ENCODE measurements around the gene RCVRN. TPM values are rescaled to one million over a fixed set of nuclear protein-coding genes. Genes with fewer than 3 reads are reported as not detected.

RCVRN gene
- total RNA-seq, 1 donor from 2014 or later, result not detected

GRCh38 chr17:9862949-9863348, 42.1 kb downstream of the RCVRN start:
- H3K27ac ChIP-seq, result no peak overlapping the region
- H3K9me3 ChIP-seq, result no peaks in the 10 kb centered on the region
- intact Hi-C loops (cut with DNase I), result no loop called here
- no peak for DNase-seq (ENCODE audit: low spot score in 2 of 2)
- H3K27me3 ChIP-seq, result no peaks in the 10 kb centered on the region
- no peak overlapping the region for H3K4me3 ChIP-seq
- TF ChIP-seq CTCF (IDR thresholded peaks at IDR 0.05), result no peak
- H3K4me1 ChIP-seq, result no peaks in the 10 kb centered on the region
- no peaks in the 10 kb centered on the region for H3K36me3 ChIP-seq

GRCh38 chr17:9862220-9862619, 42.9 kb downstream of the RCVRN start:
- DNase-seq (ENCODE audit: low spot score in 2 of 2), result no peak
- H3K4me3 ChIP-seq, result no peak overlapping the region
- no peak for TF ChIP-seq CTCF (IDR thresholded peaks at IDR 0.05)
- no peaks in the 10 kb centered on the region for H3K27me3 ChIP-seq
- no peaks in the 10 kb centered on the region for H3K4me1 ChIP-seq
- H3K27ac ChIP-seq, result no peak overlapping the region
- H3K36me3 ChIP-seq, result no peaks in the 10 kb centered on the region
- H3K9me3 ChIP-seq, result no peaks in the 10 kb centered on the region
- intact Hi-C loops (cut with DNase I), result no loop called here

- Histone ChIP-seq H3K36me3 (no peaks in the 10 kb centered on the region), H3K4me1 (no peaks in the 10 kb centered on the region), H3K27ac (no peak overlapping the region), H3K4me3 (no peak overlapping the region), H3K9me3 (no peaks in the 10 kb centered on the region), H3K27me3 (no peaks in the 10 kb centered on the region)
- no peak for DNase-seq (ENCODE audit: low spot score in 2 of 2)
- intact Hi-C loops (cut with DNase I), result no loop called here
- TF ChIP-seq CTCF (IDR thresholded peaks at IDR 0.05), result no peak
Measured at GRCh38 chr17:9860851-9861250, 44.2 kb downstream of the RCVRN start.

- Histone ChIP-seq H3K4me3 (no peak overlapping the region), H3K27ac (no peak overlapping the region), H3K9me3 (no peaks in the 10 kb centered on the region), H3K27me3 (no peaks in the 10 kb centered on the region), H3K4me1 (no peaks in the 10 kb centered on the region), H3K36me3 (no peaks in the 10 kb centered on the region)
- TF ChIP-seq CTCF (IDR thresholded peaks at IDR 0.05), result no peak
- no peak for DNase-seq (ENCODE audit: low spot score in 2 of 2)
- intact Hi-C loops (cut with DNase I), result no loop called here
Measured at GRCh38 chr17:9859781-9860180, 45.3 kb downstream of the RCVRN start.

- no peak for DNase-seq (ENCODE audit: low spot score in 2 of 2)
- Histone ChIP-seq H3K27ac (no peak overlapping the region), H3K9me3 (no peaks in the 10 kb centered on the region), H3K27me3 (no peaks in the 10 kb centered on the region), H3K4me3 (no peak overlapping the region), H3K4me1 (no peaks in the 10 kb centered on the region), H3K36me3 (no peaks in the 10 kb centered on the region)
- TF ChIP-seq CTCF (IDR thresholded peaks at IDR 0.05), result no peak
- intact Hi-C loops (cut with DNase I), result no loop called here
Measured at GRCh38 chr17:9855036-9855435, 50.0 kb downstream of the RCVRN start.

- H3K27ac ChIP-seq, result no peak overlapping the region
- no peaks in the 10 kb centered on the region for H3K36me3 ChIP-seq
- H3K4me1 ChIP-seq, result no peaks in the 10 kb centered on the region
- no peaks in the 10 kb centered on the region for H3K9me3 ChIP-seq
- no peaks in the 10 kb centered on the region for H3K27me3 ChIP-seq
- TF ChIP-seq CTCF (IDR thresholded peaks at IDR 0.05), result no peak
- no peak overlapping the region for H3K4me3 ChIP-seq
- intact Hi-C loops (cut with DNase I), result no loop called here
- no peak for DNase-seq (ENCODE audit: low spot score in 2 of 2)
Measured at GRCh38 chr17:9854255-9854654, 50.8 kb downstream of the RCVRN start.
